GM19328 (cell line): ENCODE measurements around the gene WNT2B.

Experiments used
- ATAC-seq: cut with Tn5 transposase; IDR thresholded peaks from one replicate; pipeline ENCODE4 v1.9.1; 2021; ENCODE audit warnings: mild to moderate bottlenecking, moderate library complexity; ENCODE audit not compliant: unreplicated experiment

WNT2B gene

GRCh38 chr1:112565800-112566199 is 57.0 kb downstream of the WNT2B start:
- no peak for ATAC-seq

DNA sequence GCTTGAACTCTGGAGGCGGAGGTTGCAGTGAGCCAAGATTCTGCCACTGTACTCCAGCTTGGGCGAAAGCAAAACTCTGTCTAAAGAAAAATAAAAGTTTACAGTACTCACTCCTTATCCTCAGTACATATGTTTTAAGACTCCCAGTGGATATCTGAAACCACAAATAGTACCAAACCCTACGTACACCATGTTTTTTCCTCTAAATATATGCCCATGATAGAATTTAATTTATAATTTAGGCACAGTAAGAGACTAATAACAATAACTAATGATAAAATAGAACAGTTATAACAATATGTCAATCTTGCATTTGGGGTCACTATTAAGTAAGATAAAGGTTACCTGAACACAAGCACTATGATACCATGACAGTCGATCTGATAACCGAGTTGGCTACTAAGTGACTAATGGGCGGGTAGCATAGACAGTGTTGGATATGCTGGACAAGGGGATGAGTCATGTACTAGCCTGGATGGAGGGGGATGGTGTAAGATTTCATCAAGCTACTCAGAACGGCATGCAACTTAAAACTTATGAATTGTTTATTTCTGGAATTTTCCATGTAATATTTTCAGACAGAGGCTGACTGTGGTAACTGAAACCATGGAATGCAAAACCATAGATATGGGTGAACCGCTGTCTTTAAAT is 66.5 kb downstream of the WNT2B start:
- no peak for ATAC-seq

GRCh38 chr1:112576240-112576639 is 67.5 kb downstream of the WNT2B start:
- no peak for ATAC-seq
